GM19328 (cell line): Measurements from ENCODE around the gene LANCL1.
A peak's percentile ranks its signal among the peaks of the same experiment; 100 is the strongest.

Experiments
- ATAC-seq: cut with Tn5 transposase; IDR thresholded peaks from one replicate; pipeline ENCODE4 v1.9.1; 2021; ENCODE audit warnings: mild to moderate bottlenecking, moderate library complexity; ENCODE audit not compliant: unreplicated experiment

LANCL1 gene, protein sequence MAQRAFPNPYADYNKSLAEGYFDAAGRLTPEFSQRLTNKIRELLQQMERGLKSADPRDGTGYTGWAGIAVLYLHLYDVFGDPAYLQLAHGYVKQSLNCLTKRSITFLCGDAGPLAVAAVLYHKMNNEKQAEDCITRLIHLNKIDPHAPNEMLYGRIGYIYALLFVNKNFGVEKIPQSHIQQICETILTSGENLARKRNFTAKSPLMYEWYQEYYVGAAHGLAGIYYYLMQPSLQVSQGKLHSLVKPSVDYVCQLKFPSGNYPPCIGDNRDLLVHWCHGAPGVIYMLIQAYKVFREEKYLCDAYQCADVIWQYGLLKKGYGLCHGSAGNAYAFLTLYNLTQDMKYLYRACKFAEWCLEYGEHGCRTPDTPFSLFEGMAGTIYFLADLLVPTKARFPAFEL

GRCh38 chr2:210476194-210477128, at the start of gene LANCL1:
Gene LANCL1, minus strand, starts transcription at chr2:210476759. Its CDS starts 363 bp downstream, at chr2:210476396.
- peak; percentile 100 for ATAC-seq

DNA sequence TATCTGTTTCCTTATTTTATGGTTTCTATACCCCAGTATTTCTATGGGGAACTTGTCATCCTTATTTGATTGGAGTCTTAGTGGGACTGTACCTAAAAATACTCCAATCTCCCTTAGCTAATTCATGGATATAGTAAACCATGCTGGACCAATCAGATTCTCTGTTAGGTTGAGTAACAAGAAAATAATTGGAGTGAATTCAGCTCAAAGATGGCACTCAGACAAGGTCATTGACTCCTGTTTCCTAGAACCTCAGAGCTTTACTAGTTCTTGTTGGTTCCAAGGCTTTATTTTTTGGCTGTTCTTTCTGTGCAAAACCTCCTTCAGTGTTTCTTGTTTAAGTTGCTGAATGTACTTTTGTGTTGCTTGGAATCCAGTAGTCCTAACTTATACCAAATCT, 48.0 kb upstream of the LANCL1 start:
- ATAC-seq, result no peak

- no peak for ATAC-seq
Observed at GRCh38 chr2:210523650-210524289, 47.2 kb upstream of the LANCL1 start.

DNA sequence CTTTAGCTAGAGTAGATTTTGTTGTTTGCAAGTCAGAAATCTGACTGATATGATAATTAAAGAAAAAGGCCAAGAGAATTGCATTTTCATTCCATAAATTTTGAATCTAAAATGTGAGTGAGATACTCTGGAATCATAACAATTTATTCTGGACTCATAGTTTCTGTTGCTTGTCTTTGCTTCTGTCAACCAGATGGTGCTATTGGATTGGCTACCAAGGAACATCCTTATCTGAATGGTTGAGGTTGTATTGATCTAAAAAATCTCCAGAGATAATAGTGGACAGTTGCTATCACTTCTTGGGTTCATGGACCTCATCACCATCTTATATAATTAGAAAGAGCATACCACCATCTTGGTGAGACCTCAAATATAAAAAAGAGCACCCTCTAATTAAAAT, 45.8 kb upstream of the LANCL1 start:
- ATAC-seq, result no peak

GRCh38 chr2:210519594-210519993, 43.0 kb upstream of the LANCL1 start:
- ATAC-seq, result no peak

DNA sequence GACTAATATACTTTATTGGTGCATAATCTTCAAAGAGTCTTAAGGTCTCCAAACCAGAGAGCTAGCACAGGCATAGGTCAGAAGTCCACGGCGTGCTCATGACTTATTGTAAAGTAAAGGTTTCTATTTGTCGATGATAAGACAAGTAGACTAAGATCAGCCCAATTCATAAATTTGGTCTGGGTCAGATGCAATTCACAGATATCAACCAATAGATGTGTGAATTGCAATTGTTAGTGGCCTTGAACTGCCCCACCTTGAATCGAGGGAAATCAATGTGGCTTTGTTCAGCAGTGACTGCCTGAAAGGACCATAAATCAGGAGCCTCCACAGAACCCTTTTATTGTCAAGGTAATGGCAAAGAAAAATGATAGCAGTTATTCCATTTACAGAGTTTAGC, 40.7 kb upstream of the LANCL1 start:
- no peak for ATAC-seq

- no peak for ATAC-seq
Observed at GRCh38 chr2:210515911-210516310, 39.4 kb upstream of the LANCL1 start.

- no peak for ATAC-seq
Observed at GRCh38 chr2:210503725-210504191, 27.2 kb upstream of the LANCL1 start.

- peak; percentile 70 for ATAC-seq
Observed at GRCh38 chr2:210503001-210503623, 26.6 kb upstream of the LANCL1 start.

GRCh38 chr2:210496512-210496911, 20.0 kb upstream of the LANCL1 start:
- peak; percentile 64 for ATAC-seq

DNA sequence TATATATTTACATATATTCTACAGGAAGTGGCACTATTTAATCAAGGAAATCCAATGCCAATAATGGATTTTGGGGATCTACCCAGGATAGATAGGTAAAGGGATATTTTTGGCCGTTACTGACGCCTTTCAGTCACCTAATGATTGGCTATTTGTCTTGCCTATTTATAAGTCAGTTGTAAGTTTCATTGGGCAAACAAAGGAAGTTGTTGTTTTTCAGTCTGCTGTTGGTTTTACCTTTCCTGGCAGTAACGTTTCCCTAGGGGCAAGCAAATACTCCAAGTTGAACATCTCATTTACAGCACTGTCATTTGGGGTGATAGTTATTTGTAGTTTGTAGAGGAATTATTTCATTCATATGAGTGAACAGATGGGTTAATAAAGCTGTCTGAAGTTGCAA, 17.0 kb upstream of the LANCL1 start:
- ATAC-seq, result no peak

GRCh38 chr2:210481601-210482175, 5.1 kb upstream of the LANCL1 start:
- no peak for ATAC-seq

DNA sequence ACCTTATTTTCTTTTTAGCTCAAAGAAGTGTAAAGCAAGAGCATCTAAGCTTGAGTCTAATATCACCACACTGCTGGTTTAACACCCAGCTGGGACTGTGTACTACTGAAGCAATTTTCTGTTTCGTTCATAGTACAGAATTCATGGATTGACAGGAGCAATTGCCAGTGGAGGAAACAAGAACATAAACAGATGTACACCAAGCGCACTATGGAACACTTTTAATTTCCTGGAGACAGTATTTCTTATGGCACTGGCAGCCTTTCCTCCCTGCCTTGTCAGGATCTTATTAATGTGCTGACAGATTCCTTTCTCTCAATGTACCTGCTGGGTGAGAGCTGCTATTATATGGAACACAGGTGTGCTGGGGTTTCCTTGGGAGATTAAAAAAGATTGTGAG, 4.2 kb upstream of the LANCL1 start:
- no peak for ATAC-seq

- no peak for ATAC-seq
Observed at GRCh38 chr2:210480079-210480478, 3.5 kb upstream of the LANCL1 start.

GRCh38 chr2:210478661-210479060, 2.1 kb upstream of the LANCL1 start:
- ATAC-seq, result no peak

DNA sequence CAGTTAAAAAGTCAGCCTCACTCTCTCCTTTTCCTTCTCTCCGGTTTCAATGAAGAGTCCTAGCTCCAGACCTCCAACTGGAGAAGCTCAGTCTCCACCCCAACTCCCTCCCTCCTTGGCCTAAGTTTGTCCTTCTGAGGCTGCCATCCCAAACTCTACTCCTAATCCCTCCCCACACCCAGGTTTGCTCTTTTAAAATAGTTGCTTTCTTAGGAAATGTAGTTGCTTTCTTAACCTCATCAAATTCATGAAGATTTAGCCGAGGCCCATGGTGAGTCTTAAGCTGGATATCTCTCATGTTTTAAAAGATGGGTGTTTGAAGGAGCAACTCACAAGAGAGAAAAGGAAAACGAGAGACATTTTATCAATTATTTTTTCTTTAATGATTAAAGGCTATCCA, 937 bp upstream of the LANCL1 start:
- ATAC-seq, result no peak

DNA sequence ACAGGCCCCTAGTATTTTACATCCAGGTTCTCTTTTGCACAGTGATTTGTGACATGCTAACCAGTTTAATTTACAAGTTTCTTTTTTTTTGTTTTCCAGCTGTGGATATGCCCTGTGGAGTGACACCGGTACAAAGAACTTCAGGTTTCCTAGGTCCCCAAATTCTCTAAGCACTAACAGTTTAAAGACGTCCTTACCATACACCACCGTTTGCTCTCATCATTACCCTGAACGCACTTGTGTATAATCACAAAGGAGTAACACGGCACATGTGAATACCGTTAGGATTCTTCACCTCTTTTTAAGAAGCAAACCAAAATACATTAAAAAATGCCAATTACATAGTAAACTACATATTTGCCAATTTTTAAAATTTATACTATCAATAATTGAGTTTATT, 853 bp downstream of the LANCL1 start:
- ATAC-seq, result no peak

DNA sequence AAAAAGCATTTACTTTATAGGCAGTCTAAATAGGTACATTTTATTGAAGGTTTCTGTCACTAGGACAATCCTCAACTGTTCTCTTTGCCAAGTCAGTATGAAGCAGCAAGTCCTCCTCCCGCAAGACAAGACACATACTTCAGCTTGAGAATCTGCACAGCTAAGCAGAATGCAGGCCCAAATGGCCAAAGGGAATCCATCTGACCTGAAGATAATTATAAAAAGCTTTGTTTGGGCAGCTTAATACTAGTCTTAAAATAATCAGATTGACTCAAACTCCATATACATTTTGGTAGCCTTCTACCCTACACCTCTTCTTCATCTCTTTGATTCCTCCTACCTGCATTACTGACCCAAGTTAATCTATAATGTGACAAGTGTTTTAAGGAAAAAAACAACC, 1.8 kb downstream of the LANCL1 start:
- no peak for ATAC-seq

DNA sequence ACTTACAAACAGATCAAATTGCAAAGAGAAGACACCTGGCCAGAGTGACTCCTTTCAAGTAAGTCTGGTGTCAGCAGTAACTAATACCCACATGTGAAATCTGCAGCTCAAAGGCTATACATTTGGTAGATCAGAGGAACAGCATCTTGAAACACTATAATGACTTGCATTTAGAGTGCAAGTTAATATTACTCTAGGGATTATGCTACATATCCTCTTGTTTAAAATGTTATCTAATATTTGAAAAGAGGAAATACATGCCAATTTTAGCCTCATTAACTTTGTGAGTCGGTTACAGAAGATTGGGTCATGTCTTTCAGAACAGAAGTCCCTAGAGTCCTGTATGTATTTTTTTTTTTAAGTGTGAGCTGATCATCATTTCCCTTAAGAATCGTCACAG, 15.2 kb downstream of the LANCL1 start:
- ATAC-seq, result no peak
